Measurements from ENCODE around the gene CDHR3.

DNA sequence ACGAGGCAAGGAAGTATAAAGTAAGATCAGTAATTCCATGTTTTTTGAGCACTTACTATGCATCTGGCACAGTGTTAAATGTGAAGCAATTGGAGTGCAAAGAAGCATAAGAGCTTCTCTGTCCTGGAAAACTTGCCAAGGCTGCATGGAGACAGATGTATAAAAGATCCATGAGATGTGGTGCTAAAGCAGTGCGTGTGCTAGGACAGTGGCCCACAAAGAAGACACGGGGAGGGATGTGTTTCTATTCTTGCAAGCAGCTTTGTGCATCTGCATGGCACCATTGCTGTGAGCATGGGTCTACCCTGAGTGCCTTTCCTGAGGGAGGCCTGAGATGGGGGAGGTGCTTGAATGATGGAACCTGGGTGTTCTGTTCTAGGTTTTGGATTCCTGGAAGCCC is 5.1 kb upstream of the CDHR3 start:
- TF ChIP-seq, protein P1, sequence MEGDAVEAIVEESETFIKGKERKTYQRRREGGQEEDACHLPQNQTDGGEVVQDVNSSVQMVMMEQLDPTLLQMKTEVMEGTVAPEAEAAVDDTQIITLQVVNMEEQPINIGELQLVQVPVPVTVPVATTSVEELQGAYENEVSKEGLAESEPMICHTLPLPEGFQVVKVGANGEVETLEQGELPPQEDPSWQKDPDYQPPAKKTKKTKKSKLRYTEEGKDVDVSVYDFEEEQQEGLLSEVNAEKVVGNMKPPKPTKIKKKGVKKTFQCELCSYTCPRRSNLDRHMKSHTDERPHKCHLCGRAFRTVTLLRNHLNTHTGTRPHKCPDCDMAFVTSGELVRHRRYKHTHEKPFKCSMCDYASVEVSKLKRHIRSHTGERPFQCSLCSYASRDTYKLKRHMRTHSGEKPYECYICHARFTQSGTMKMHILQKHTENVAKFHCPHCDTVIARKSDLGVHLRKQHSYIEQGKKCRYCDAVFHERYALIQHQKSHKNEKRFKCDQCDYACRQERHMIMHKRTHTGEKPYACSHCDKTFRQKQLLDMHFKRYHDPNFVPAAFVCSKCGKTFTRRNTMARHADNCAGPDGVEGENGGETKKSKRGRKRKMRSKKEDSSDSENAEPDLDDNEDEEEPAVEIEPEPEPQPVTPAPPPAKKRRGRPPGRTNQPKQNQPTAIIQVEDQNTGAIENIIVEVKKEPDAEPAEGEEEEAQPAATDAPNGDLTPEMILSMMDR (IDR thresholded peaks at IDR 0.05): no peak
- TF ChIP-seq POLR2A (IDR thresholded peaks at IDR 0.05) (no peak), POLR2AphosphoS5 (IDR thresholded peaks at IDR 0.05) (no peak)

Data from prostate gland (tissue), 2 donors.